ENCODE measurements around the gene MEIOB.

DNA sequence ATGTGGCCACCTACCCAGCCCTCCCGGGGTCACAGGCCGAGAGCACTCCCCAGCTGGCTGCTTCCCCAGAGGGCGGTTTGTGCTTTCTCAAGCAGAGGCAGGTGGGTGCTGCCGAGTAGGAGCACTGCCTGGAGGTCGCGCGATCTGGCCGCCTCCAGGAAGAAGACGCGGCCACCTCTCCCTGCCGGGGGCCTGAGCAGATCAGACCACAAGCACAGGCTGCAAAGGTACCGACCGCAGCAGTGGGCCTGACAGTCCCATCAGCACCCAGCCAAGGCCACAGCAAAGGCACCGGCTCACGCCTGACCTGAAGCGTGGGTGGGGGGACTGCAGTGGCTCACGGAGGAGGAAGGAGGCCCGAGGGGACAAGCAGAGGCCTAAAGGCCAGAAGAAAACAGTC, 63.3 kb downstream of the MEIOB start:
- TF ChIP-seq, protein P1, sequence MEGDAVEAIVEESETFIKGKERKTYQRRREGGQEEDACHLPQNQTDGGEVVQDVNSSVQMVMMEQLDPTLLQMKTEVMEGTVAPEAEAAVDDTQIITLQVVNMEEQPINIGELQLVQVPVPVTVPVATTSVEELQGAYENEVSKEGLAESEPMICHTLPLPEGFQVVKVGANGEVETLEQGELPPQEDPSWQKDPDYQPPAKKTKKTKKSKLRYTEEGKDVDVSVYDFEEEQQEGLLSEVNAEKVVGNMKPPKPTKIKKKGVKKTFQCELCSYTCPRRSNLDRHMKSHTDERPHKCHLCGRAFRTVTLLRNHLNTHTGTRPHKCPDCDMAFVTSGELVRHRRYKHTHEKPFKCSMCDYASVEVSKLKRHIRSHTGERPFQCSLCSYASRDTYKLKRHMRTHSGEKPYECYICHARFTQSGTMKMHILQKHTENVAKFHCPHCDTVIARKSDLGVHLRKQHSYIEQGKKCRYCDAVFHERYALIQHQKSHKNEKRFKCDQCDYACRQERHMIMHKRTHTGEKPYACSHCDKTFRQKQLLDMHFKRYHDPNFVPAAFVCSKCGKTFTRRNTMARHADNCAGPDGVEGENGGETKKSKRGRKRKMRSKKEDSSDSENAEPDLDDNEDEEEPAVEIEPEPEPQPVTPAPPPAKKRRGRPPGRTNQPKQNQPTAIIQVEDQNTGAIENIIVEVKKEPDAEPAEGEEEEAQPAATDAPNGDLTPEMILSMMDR (IDR thresholded peaks at IDR 0.05), result no peak
- TF ChIP-seq POLR2A (IDR thresholded peaks at IDR 0.05), result no peak

Data from right lobe of liver (tissue), 4 donors.